Germinal center (tissue), 1 donor: ENCODE data around the gene A4GNT.
"Not testable (repeated sequence)": the region's sequence is repeated elsewhere in the genome, so short reads cannot be mapped to it uniquely, and the experiment has no call there.

Source experiments
- DNase-seq: peaks from one replicate; pipeline ENCODE4 v3.0.0; 2012; ENCODE audit warnings: mixed read lengths, low spot score

Gene A4GNT

GRCh38 chr3:138118612-138119422, 13.4 kb downstream of the A4GNT start:
- DNase-seq = peak; percentile 46

GRCh38 chr3:138114988-138115971, 16.9 kb downstream of the A4GNT start, which contains the start of gene DZIP1L:
Gene DZIP1L, minus strand, starts transcription at chr3:138115608. Its CDS starts 11,637 bp downstream, at chr3:138103971.
- DNase-seq = peak; percentile 53

- no peak for DNase-seq
These were observed 17.7 kb downstream of the A4GNT start for GRCh38 chr3:138114431-138114918.

- DNase-seq = no peak
These were observed 18.9 kb downstream of the A4GNT start for GRCh38 chr3:138113326-138113725.

GRCh38 chr3:138112362-138112761, 19.8 kb downstream of the A4GNT start:
- no peak for DNase-seq

- DNase-seq = no peak
These were observed 26.6 kb downstream of the A4GNT start for GRCh38 chr3:138105598-138105997.

GRCh38 chr3:138103466-138103865, 28.7 kb downstream of the A4GNT start:
- DNase-seq = no peak

- not testable (repeated sequence) for DNase-seq
These were observed 30.7 kb downstream of the A4GNT start for GRCh38 chr3:138101351-138101940.

GRCh38 chr3:138099417-138099816, 32.8 kb downstream of the A4GNT start:
- DNase-seq = no peak

GRCh38 chr3:138097192-138098172, 34.7 kb downstream of the A4GNT start:
- DNase-seq = peak; percentile 27

GRCh38 chr3:138093721-138094120, 38.5 kb downstream of the A4GNT start:
- DNase-seq = no peak

GRCh38 chr3:138092023-138092422, 40.2 kb downstream of the A4GNT start:
- no peak for DNase-seq

GRCh38 chr3:138089091-138089490, 43.1 kb downstream of the A4GNT start:
- no peak for DNase-seq

- not testable (repeated sequence) for DNase-seq
These were observed 46.4 kb downstream of the A4GNT start for GRCh38 chr3:138085745-138086144.

GRCh38 chr3:138084196-138084595, 48.0 kb downstream of the A4GNT start:
- DNase-seq = no peak

- no peak for DNase-seq
These were observed 49.2 kb downstream of the A4GNT start for GRCh38 chr3:138082992-138083386.

GRCh38 chr3:138082085-138082991, 49.9 kb downstream of the A4GNT start:
- no peak for DNase-seq

GRCh38 chr3:138081371-138082084, 50.7 kb downstream of the A4GNT start:
- DNase-seq = no peak

- no peak for DNase-seq
These were observed 52.3 kb downstream of the A4GNT start for GRCh38 chr3:138079901-138080300.
